GM12878 (cell line): Measurements from ENCODE around the gene SMPD1. TPM values are rescaled to one million over a fixed set of nuclear protein-coding genes. Genes with fewer than 3 reads are reported as not detected.

Experiments used
- ATAC-seq: fragments of 200-7000 bp; cut with Tn5 transposase; 3 replicates; pipeline ENCODE4 v1.9.1; 2020; ENCODE audit warnings: mild to moderate bottlenecking, moderate library complexity
- BruUV-seq: library from RNA; stranded (reverse); fragments of 400-500 nt; replicated peaks from 2 replicates; lab custom pipeline; 2021; lab: Mats Ljungman, UMichigan
- CTCF ChIA-PET: fragments of 300-600 bp; sonication (Branson Sonifier 250); formaldehyde crosslinking; extraction: SDS; loops from one replicate; lab custom pipeline; 2021; ENCODE audit warnings: inconsistent platforms; lab: Yijun Ruan, JAX
- POLR2A ChIA-PET: fragments of 350-600 bp; formaldehyde crosslinking; extraction: SDS; loops from one replicate; lab custom pipeline; 2021; ENCODE audit warnings: inconsistent platforms; lab: Charles Lee
- RAD21 ChIA-PET: fragments of 300-600 bp; sonication (Branson Sonifier 250); formaldehyde crosslinking; loops from one replicate; lab custom pipeline; 2023; ENCODE audit warnings: antibody characterized with exemption; ENCODE audit not compliant: unreplicated experiment; lab: Charles Lee
- SMC1A ChIA-PET: fragments of 300-600 bp; sonication (Branson Sonifier 250); formaldehyde crosslinking; loops from one replicate; lab custom pipeline; 2023; ENCODE audit not compliant: unreplicated experiment, uncharacterized antibody; lab: Charles Lee
- DNase-seq: peaks from one replicate; pipeline ENCODE4 v3.0.0-alpha.2; 2011; ENCODE audit warnings: low read depth, low spot score
- FAIRE-seq: peaks from 3 replicates; lab custom pipeline; 2011; peaks lifted over from hg19 to GRCh38; lab: Jason Lieb, UNC
- H2AFZ ChIP-seq: 2 replicates; pipeline ENCODE4 v1.6.0; 2011; ENCODE audit warnings: low read depth, low read length, control low read depth; ENCODE audit not compliant: control insufficient read depth
- H3K27ac ChIP-seq: 2 replicates; pipeline ENCODE4 v1.5.1; 2011; ENCODE audit warnings: control low read depth; ENCODE audit not compliant: control insufficient read depth, insufficient read depth
- H3K27me3 ChIP-seq, 2 experiments: replicated peaks in 1 of 2; 2 replicates each; pipeline versions ENCODE4 v1.6.0 to v1.6.1; 2011; ENCODE audit warnings: low read length in 1 of 2; ENCODE audit not compliant: control insufficient read depth in 2 of 2, insufficient read depth in 2 of 2
- H3K36me3 ChIP-seq, 2 experiments: 2 replicates each; pipeline ENCODE4 v1.5.1; 2011; ENCODE audit warnings: low read length in 1 of 2; ENCODE audit not compliant: control insufficient read depth in 2 of 2, insufficient read depth in 2 of 2
- H3K4me1 ChIP-seq: 2 replicates; pipeline ENCODE4 v1.6.1; 2011; ENCODE audit warnings: mild to moderate bottlenecking, low read length, moderate library complexity, mixed read lengths; ENCODE audit not compliant: control insufficient read depth, insufficient read depth
- H3K4me2 ChIP-seq: 2 replicates; pipeline ENCODE4 v1.6.0; 2011; ENCODE audit warnings: control low read depth; ENCODE audit not compliant: control insufficient read depth, insufficient read depth
- H3K4me3 ChIP-seq: fragments of 200-600 bp; sonication (generic); 2 replicates; pipeline ENCODE4 v1.5.1; 2016
- H3K79me2 ChIP-seq: 2 replicates; pipeline ENCODE4 v1.6.0; 2011; ENCODE audit warnings: low read length; ENCODE audit not compliant: control insufficient read depth, insufficient read depth
- H3K9ac ChIP-seq: 2 replicates; pipeline ENCODE4 v1.8.0; 2011; ENCODE audit warnings: low read length, control low read depth, mixed read lengths; ENCODE audit not compliant: control insufficient read depth, insufficient read depth
- H3K9me3 ChIP-seq: replicated peaks from 3 replicates; pipeline ENCODE4 v1.5.1; 2011; ENCODE audit warnings: mild to moderate bottlenecking, low read length; ENCODE audit not compliant: control insufficient read depth, insufficient read depth
- H4K20me1 ChIP-seq: 2 replicates; pipeline ENCODE4 v1.6.0; 2011; ENCODE audit not compliant: control insufficient read depth, insufficient read depth
- KAT2A ChIP-seq: conservative IDR thresholded peaks from 2 replicates; pipeline ENCODE4 v1.6.1; 2011; ENCODE audit warnings: low read depth, low read length; ENCODE audit not compliant: control insufficient read depth
- LARP7 ChIP-seq: fragments of 450-650 bp; IDR thresholded peaks from 2 replicates; pipeline ENCODE4 v1.6.1; 2017; ENCODE audit warnings: mild to moderate bottlenecking
- RCOR1 ChIP-seq: conservative IDR thresholded peaks from 2 replicates; pipeline ENCODE4 v1.6.1; 2012; ENCODE audit warnings: low read depth, low read length, improper control_type of control experiment
- SRF ChIP-seq, 2 experiments: IDR thresholded peaks; 2 replicates each; pipeline ENCODE4 v1.6.1; 2011; ENCODE audit warnings: low read depth in 2 of 2, low read length in 2 of 2, mild to moderate bottlenecking in 1 of 2, moderate library complexity in 1 of 2
- STAT3 ChIP-seq: IDR thresholded peaks from 2 replicates; pipeline ENCODE4 v1.6.1; 2011; ENCODE audit warnings: low read depth, low read length, improper control_type of control experiment
- ZSCAN29 ChIP-seq: fragments of 450-650 bp; IDR thresholded peaks from 2 replicates; pipeline ENCODE4 v1.6.1; 2017; ENCODE audit warnings: mild to moderate bottlenecking, moderate library complexity
- WGBS: methylation state at CpG from one replicate; pipeline ENCODE4 v1.1.6; 2016; ENCODE audit warnings: low lambda C conversion rate; ENCODE audit not compliant: insufficient replicate concordance, insufficient coverage; ENCODE audit errors: missing lambda C conversion rate; 5-methylcytosine and 5-hydroxymethylcytosine counted together
- in situ Hi-C: fragments of 300-500 bp; cut with MboI; formaldehyde crosslinking; loops from 9 replicates; pipeline ENCODE4 v1.14.3; 2018; ENCODE audit warnings: mixed read lengths
- intact Hi-C: fragments of 100-400 bp; cut with micrococcal nuclease; formaldehyde crosslinking; loops from one replicate; pipeline ENCODE4 v1.14.2; 2022; ENCODE audit not compliant: unreplicated experiment
- polyA plus RNA-seq, 11 experiments: library from polyadenylated mRNA; depleted of rRNA in 4 of 11; unstranded in 6 of 11; stranded (reverse) in 5 of 11; fragments of >200 nt; fragmentation: Nextera tagmentation in 4 of 11; fragmentation: Illumina TruSeq in 1 of 11; extraction: Ambion mirVana in 4 of 11; extraction: Trizol in 1 of 11; gene quantifications; 1 replicate in 1 of 11; 2 replicates in 10 of 11; pipeline versions ENCODE4 v1.2.1 to v1.2.3, GENCODE V29; 2011 to 2016; ENCODE audit warnings: inconsistent platforms in 2 of 11, missing spikeins in 2 of 11, low read depth in 1 of 11
- total RNA-seq, 4 experiments: library from RNA; depleted of rRNA in 3 of 4; stranded (reverse); fragments of >200 nt in 3 of 4; fragmentation: Illumina TruSeq in 1 of 4; extraction: Trizol in 1 of 4; gene quantifications; 2 replicates each; pipeline versions ENCODE4 v1.2.1 to v1.2.3, GENCODE V29; 2013 to 2021
- TF ChIP-seq, protein P1 (sequence below), 3 experiments: IDR thresholded peaks in 2 of 3; conservative IDR thresholded peaks in 1 of 3; 2 replicates each; pipeline ENCODE4 v1.5.1; 2011; ENCODE audit warnings: low read depth in 3 of 3, low read length in 3 of 3, mild to moderate bottlenecking in 3 of 3, control low read depth in 2 of 3, moderate library complexity in 2 of 3, inconsistent platforms in 1 of 3, mixed read lengths in 1 of 3; ENCODE audit not compliant: control insufficient read depth in 2 of 3, insufficient read depth in 1 of 3; ENCODE audit errors: extremely low read depth in 1 of 3

Gene SMPD1
- total and polyA plus RNA-seq, 10 of the 15 experiments (the other 5 are each of a cell fraction or from before 2014, with no cell fraction given) = 1.4 to 13.7 (median 6.2) TPM

DNA sequence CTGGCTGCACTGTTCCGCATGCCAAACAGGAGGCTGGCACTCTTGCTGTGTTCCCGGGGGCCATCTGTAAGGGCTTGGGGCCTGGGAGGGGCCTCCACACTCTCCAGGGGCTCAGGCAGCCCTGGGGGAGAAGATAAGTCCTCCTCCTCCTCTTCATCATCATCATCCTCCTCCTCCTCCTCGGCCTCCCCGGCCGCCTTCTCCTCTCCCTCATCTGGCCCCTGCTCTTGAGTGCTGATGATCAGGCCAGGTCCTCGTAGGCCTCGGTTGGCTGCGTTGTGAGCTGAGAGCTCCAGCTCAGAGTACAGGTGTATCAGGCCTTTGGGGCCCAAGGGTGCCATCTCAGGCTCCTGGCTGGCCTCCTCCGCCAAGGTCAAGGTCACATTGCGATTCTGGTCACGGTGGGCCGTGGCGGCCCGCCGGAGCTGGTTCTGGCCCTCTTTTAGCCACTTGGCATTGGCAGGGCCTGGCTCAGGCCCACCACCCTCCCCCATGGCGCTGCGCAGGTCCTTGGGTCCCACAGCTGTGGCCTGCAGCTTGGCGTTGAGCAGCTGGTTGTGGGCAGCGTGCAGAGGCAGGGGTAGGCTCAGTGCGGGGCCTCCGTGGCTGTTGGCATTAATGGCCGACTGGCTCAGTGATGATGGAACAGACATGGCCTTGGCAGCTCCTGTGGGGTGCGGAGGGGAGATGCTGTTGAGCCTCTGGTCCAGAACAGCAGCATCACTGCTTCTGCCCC, 20.6 kb downstream of the SMPD1 start:
- intact Hi-C loops = no loop called here
- WGBS = 85% methylated on average over 23 of the region's 23 CpGs

More for the DNA sequence above, 20.6 kb downstream of the SMPD1 start:
- Histone ChIP-seq H3K27ac (no peak overlapping the region), H3K4me2 (no peak overlapping the region), H3K36me3 (no peaks in the 10 kb centered on the region), H3K9me3 (no peaks in the 10 kb centered on the region), H3K9ac (no peak overlapping the region), H3K4me1 (peaks cover 8% of the 10 kb centered on the region), H3K4me3 (no peak overlapping the region), H3K27me3 (no peaks in the 10 kb centered on the region), H4K20me1 (no peaks in the 10 kb centered on the region; the same call in 1 of the 2 replicates), H3K79me2 (no peaks in the 10 kb centered on the region), H2AFZ (no peak overlapping the region)
- POLR2A ChIA-PET = interaction anchor here (1.3 kb wide), 1 partner anchor 8 kb away, joined by 3 read pairs; no protein-coding TSS in a partner anchor
- SMC1A ChIA-PET = interaction anchor here (0.7 kb wide), 1 partner anchor 8 kb away, joined by 3 read pairs; no protein-coding TSS in a partner anchor
- TF ChIP-seq LARP7 (no peak), SRF (IDR thresholded peaks at IDR 0.05; ENCODE audit: low read depth in 2 of 2, low read length in 2 of 2) (no peak), RCOR1 (no peak), ZSCAN29 (no peak), KAT2A (no peak), STAT3 (no peak)
- TF ChIP-seq, protein P1, sequence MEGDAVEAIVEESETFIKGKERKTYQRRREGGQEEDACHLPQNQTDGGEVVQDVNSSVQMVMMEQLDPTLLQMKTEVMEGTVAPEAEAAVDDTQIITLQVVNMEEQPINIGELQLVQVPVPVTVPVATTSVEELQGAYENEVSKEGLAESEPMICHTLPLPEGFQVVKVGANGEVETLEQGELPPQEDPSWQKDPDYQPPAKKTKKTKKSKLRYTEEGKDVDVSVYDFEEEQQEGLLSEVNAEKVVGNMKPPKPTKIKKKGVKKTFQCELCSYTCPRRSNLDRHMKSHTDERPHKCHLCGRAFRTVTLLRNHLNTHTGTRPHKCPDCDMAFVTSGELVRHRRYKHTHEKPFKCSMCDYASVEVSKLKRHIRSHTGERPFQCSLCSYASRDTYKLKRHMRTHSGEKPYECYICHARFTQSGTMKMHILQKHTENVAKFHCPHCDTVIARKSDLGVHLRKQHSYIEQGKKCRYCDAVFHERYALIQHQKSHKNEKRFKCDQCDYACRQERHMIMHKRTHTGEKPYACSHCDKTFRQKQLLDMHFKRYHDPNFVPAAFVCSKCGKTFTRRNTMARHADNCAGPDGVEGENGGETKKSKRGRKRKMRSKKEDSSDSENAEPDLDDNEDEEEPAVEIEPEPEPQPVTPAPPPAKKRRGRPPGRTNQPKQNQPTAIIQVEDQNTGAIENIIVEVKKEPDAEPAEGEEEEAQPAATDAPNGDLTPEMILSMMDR (IDR thresholded peaks at IDR 0.05 in 2 of 3, conservative IDR thresholded peaks at IDR 0.05 in 1 of 3; ENCODE audit: control insufficient read depth in 2 of 3, extremely low read depth in 1 of 3, insufficient read depth in 1 of 3, low read depth in 3 of 3, low read length in 3 of 3) = no peak
- RAD21 ChIA-PET = interaction anchor here (1.2 to 1.3 kb wide), 2 partner anchors 32 to 97 kb away, joined by 3 to 5 read pairs; no protein-coding TSS in a partner anchor
- CTCF ChIA-PET = interaction anchor here (1.1 to 1.8 kb wide), 3 partner anchors 30 to 33 kb away, joined by 3 to 6 read pairs (median 6); partner anchors contain the start of gene HPX
- no peak for DNase-seq
- no peak for ATAC-seq
- FAIRE-seq = no peak
- BruUV-seq = no TSS peak
- in situ Hi-C loops = no loop called here
